HG03460 (cell line): ENCODE measurements around the gene ZNF668.
"Not testable (repeated sequence)": the region's sequence is repeated elsewhere in the genome, so short reads cannot be mapped to it uniquely, and the experiment has no call there.

Source experiments
- ATAC-seq: cut with Tn5 transposase; IDR thresholded peaks from one replicate; pipeline ENCODE4 v1.9.1; 2021; ENCODE audit not compliant: unreplicated experiment

ZNF668 gene

GRCh38 chr16:31100876-31101641, 27.0 kb upstream of the ZNF668 start:
- not testable (repeated sequence) for ATAC-seq

- no peak for ATAC-seq
Measured at GRCh38 chr16:31099860-31100638, 26.0 kb upstream of the ZNF668 start.

- peak; percentile 87 for ATAC-seq
Measured at GRCh38 chr16:31094424-31095120, 20.5 kb upstream of the ZNF668 start, which contains the start of gene VKORC1. VKORC1 (minus strand) TSS chr16:31094797; CDS start chr16:31094729, 68 bp downstream.

GRCh38 chr16:31094088-31094423, 20.0 kb upstream of the ZNF668 start:
- no peak for ATAC-seq

GRCh38 chr16:31093132-31093703, 19.2 kb upstream of the ZNF668 start:
- no peak for ATAC-seq

- ATAC-seq = no peak
Measured at GRCh38 chr16:31092330-31092729, 18.3 kb upstream of the ZNF668 start.

- ATAC-seq = no peak
Measured at GRCh38 chr16:31090540-31090939, 16.5 kb upstream of the ZNF668 start.

- ATAC-seq = no peak
Measured at GRCh38 chr16:31089199-31089598, 15.2 kb upstream of the ZNF668 start.

- ATAC-seq = no peak
Measured at GRCh38 chr16:31088459-31089183, 14.6 kb upstream of the ZNF668 start, which contains the start of gene PRSS53. PRSS53 (minus strand) TSS chr16:31088943; CDS start chr16:31088809, 134 bp downstream.

- ATAC-seq = no peak
Measured at GRCh38 chr16:31087971-31088370, 13.9 kb upstream of the ZNF668 start.

- no peak for ATAC-seq
Measured at GRCh38 chr16:31087481-31087880, 13.4 kb upstream of the ZNF668 start.

- ATAC-seq = no peak
Measured at GRCh38 chr16:31086629-31086906, 12.5 kb upstream of the ZNF668 start.

GRCh38 chr16:31085873-31086628, 12.0 kb upstream of the ZNF668 start:
- no peak for ATAC-seq

GRCh38 chr16:31085411-31085810, 11.4 kb upstream of the ZNF668 start:
- no peak for ATAC-seq

- no peak for ATAC-seq
Measured at GRCh38 chr16:31084584-31085302, 10.7 kb upstream of the ZNF668 start.

- no peak for ATAC-seq
Measured at GRCh38 chr16:31083981-31084380, 9.9 kb upstream of the ZNF668 start.

GRCh38 chr16:31083556-31083955, 9.5 kb upstream of the ZNF668 start:
- no peak for ATAC-seq

- ATAC-seq = no peak
Measured at GRCh38 chr16:31083081-31083480, 9.0 kb upstream of the ZNF668 start.

GRCh38 chr16:31082368-31083045, 8.5 kb upstream of the ZNF668 start:
- ATAC-seq = no peak
